DMS114 treated with DMSO at 0.1 percent for 48 hours (cell line): ENCODE results near the gene LCE5A.
"Not testable (repeated sequence)": the region's sequence is repeated elsewhere in the genome, so short reads cannot be mapped to it uniquely, and the experiment has no call there.

Experiments
- DNase-seq: peaks from one replicate; lab custom pipeline; 2025; ENCODE audit not compliant: unreplicated experiment; lab: John Stamatoyannopoulos, UW

LCE5A gene

GRCh38 chr1:152510503-152510902 lies at the start of gene LCE5A:
Gene LCE5A, plus strand, starts transcription at chr1:152510803. Its CDS starts 732 bp downstream, at chr1:152511535.
- DNase-seq = no peak

- DNase-seq = peak; percentile 89
Measured at GRCh38 chr1:152461544-152461943, 49.1 kb upstream of the LCE5A start.

- DNase-seq = no peak
Measured at GRCh38 chr1:152462636-152463035, 48.0 kb upstream of the LCE5A start.

GRCh38 chr1:152466217-152466616 lies 44.4 kb upstream of the LCE5A start:
- DNase-seq = no peak

GRCh38 chr1:152473887-152474537 lies 36.6 kb upstream of the LCE5A start:
- DNase-seq = no peak

- no peak for DNase-seq
Measured at GRCh38 chr1:152479792-152480595, 30.6 kb upstream of the LCE5A start.

- no peak for DNase-seq
Measured at GRCh38 chr1:152481869-152482664, 28.5 kb upstream of the LCE5A start.

GRCh38 chr1:152486400-152487006 lies 24.1 kb upstream of the LCE5A start:
- DNase-seq = no peak

- no peak for DNase-seq
Measured at GRCh38 chr1:152487871-152488270, 22.7 kb upstream of the LCE5A start.

- not testable (repeated sequence) for DNase-seq
Measured at GRCh38 chr1:152491537-152491936, 19.1 kb upstream of the LCE5A start.

GRCh38 chr1:152495066-152495675 lies 15.4 kb upstream of the LCE5A start:
- DNase-seq = no peak

- no peak for DNase-seq
Measured at GRCh38 chr1:152497273-152497672, 13.3 kb upstream of the LCE5A start.

- DNase-seq = no peak
Measured at GRCh38 chr1:152501704-152502103, 8.9 kb upstream of the LCE5A start.

GRCh38 chr1:152502496-152503180 lies 8.0 kb upstream of the LCE5A start:
- no peak for DNase-seq

- DNase-seq = no peak
Measured at GRCh38 chr1:152505083-152505482, 5.5 kb upstream of the LCE5A start.

- DNase-seq = no peak
Measured at GRCh38 chr1:152506899-152507498, 3.6 kb upstream of the LCE5A start.

GRCh38 chr1:152511596-152511995 lies 993 bp downstream of the LCE5A start:
- DNase-seq = no peak

GRCh38 chr1:152513081-152513480 lies 2.5 kb downstream of the LCE5A start:
- no peak for DNase-seq

- no peak for DNase-seq
Measured at GRCh38 chr1:152514715-152515433, 4.3 kb downstream of the LCE5A start.
